Measurements from ENCODE around the gene CNDP2.

- TF ChIP-seq CTCF (IDR thresholded peaks at IDR 0.05) (no peak), POLR2A (IDR thresholded peaks at IDR 0.05) (no peak)
Observed at GRCh38 chr18:74514860-74515495, 18.8 kb downstream of the CNDP2 start.
